K562 (cell line): ENCODE results near the gene MAP3K13. TPM values are rescaled to one million over a fixed set of nuclear protein-coding genes. Genes with fewer than 3 reads are reported as not detected.

Source experiments
- ATAC-seq: fragments of 200-7000 bp; cut with Tn5 transposase; 3 replicates; pipeline ENCODE4 v1.9.1; 2020; ENCODE audit warnings: moderate library complexity
- BruUV-seq: library from RNA; stranded (reverse); fragments of 400-500 nt; replicated peaks from 2 replicates; lab custom pipeline; 2021; lab: Mats Ljungman, UMichigan
- CTCF ChIA-PET: fragments of 300-600 bp; formaldehyde crosslinking; extraction: SDS; loops from one replicate; lab custom pipeline; 2021; ENCODE audit warnings: low intra/inter-chr PET ratio; lab: Yijun Ruan, JAX
- POLR2A ChIA-PET: fragments of 300-600, 350-650 bp; sonication (Branson Sonifier 250); formaldehyde crosslinking; extraction: SDS; loops from one replicate; lab custom pipeline; 2021; ENCODE audit warnings: antibody characterized with exemption, inconsistent platforms; lab: Yijun Ruan, JAX
- DNase-seq, 4 experiments: peaks; one replicate each; pipeline versions ENCODE4 v3.0.0 to v3.0.0-alpha.2; 2011 to 2018; ENCODE audit warnings: low spot score in 3 of 4, mixed read lengths in 3 of 4; ENCODE audit errors: extremely low read depth in 1 of 4
- FAIRE-seq: peaks from 2 replicates; lab custom pipeline; 2011; peaks lifted over from hg19 to GRCh38; lab: Jason Lieb, UNC
- H2AFZ ChIP-seq: 2 replicates; pipeline ENCODE4 v1.6.0; 2011; ENCODE audit warnings: low read depth, low read length, control low read depth, inconsistent platforms
- H3K27ac ChIP-seq: fragments of 200-600 bp; 3 replicates; pipeline ENCODE4 v1.8.0; 2011; ENCODE audit warnings: low read depth, mild to moderate bottlenecking, control low read depth, inconsistent platforms, low read length, moderate library complexity, mixed read lengths; ENCODE audit errors: extremely low read depth
- H3K27me3 ChIP-seq, 2 experiments: fragments of 300-600 bp in 1 of 2; 2 replicates in 1 of 2; 3 replicates in 1 of 2; pipeline versions ENCODE4 v1.6.0 to v1.8.0; 2011; ENCODE audit warnings: inconsistent platforms in 2 of 2, low read length in 2 of 2, mild to moderate bottlenecking in 1 of 2, mixed read lengths in 1 of 2, moderate library complexity in 1 of 2; ENCODE audit not compliant: control insufficient read depth in 2 of 2, insufficient read depth in 2 of 2
- H3K36me3 ChIP-seq: fragments of 300-600 bp; 3 replicates; pipeline ENCODE4 v1.8.0; 2011; ENCODE audit warnings: mild to moderate bottlenecking, low read length, inconsistent platforms; ENCODE audit not compliant: control insufficient read depth, insufficient read depth
- H3K4me1 ChIP-seq, 2 experiments: fragments of 200-600 bp in 1 of 2; replicated peaks in 1 of 2; 2 replicates in 1 of 2; 3 replicates in 1 of 2; pipeline versions ENCODE4 v1.5.1 to v1.8.0; 2011; ENCODE audit warnings: inconsistent platforms in 2 of 2, low read length in 2 of 2, mild to moderate bottlenecking in 1 of 2, mixed read lengths in 1 of 2, moderate library complexity in 1 of 2; ENCODE audit not compliant: control insufficient read depth in 2 of 2, insufficient read depth in 2 of 2
- H3K4me2 ChIP-seq: 2 replicates; pipeline ENCODE4 v1.6.1; 2011; ENCODE audit warnings: low read length, control low read depth, inconsistent platforms, mixed read lengths; ENCODE audit not compliant: insufficient read depth
- H3K4me3 ChIP-seq: fragments of 200-600 bp; sonication (generic), shearing (Covaris generic); 2 replicates; pipeline ENCODE4 v1.5.1; 2016; ENCODE audit warnings: control low read depth, inconsistent platforms
- H3K79me2 ChIP-seq: fragments of 200-600 bp; 3 replicates; pipeline ENCODE4 v1.8.0; 2011; ENCODE audit warnings: low read length, inconsistent platforms; ENCODE audit not compliant: control insufficient read depth, insufficient read depth
- H3K9ac ChIP-seq, 2 experiments: 2 replicates each; pipeline versions ENCODE4 v1.6.0 to v1.6.1; 2011; ENCODE audit warnings: low read depth in 2 of 2, low read length in 2 of 2, control low read depth in 1 of 2, inconsistent platforms in 1 of 2, mild to moderate bottlenecking in 1 of 2, mixed read lengths in 1 of 2; ENCODE audit not compliant: insufficient read depth in 1 of 2
- H3K9me1 ChIP-seq: one replicate; pipeline ENCODE4 v1.6.0; 2011; ENCODE audit warnings: inconsistent platforms, mild to moderate bottlenecking, low read length, moderate library complexity; ENCODE audit not compliant: control insufficient read depth, insufficient read depth
- H3K9me3 ChIP-seq: replicated peaks from 2 replicates; pipeline ENCODE4 v1.5.1; 2011; ENCODE audit warnings: low read depth, low read length, inconsistent platforms; ENCODE audit not compliant: control insufficient read depth, insufficient read depth
- H4K20me1 ChIP-seq: replicated peaks from 2 replicates; pipeline ENCODE4 v1.6.1; 2011; ENCODE audit warnings: low read length, inconsistent platforms, mixed read lengths; ENCODE audit not compliant: control insufficient read depth, insufficient read depth
- ELF2 ChIP-seq: fragments of 250-450 bp; sonication (Bioruptor Pico); IDR thresholded peaks from 2 replicates; pipeline ENCODE4 v1.5.0; 2021; ENCODE audit warnings: mild to moderate bottlenecking
- MLX ChIP-seq, 2 experiments: fragments of 450-650 bp in 1 of 2; sonication (generic) in 1 of 2; formaldehyde crosslinking; conservative IDR thresholded peaks; 2 replicates each; pipeline versions ENCODE4 v1.4.0 to v1.8.1; 2020 to 2022; ENCODE audit warnings: mild to moderate bottlenecking in 1 of 2, missing genetic modification reagents in 1 of 2
- NCOR1 ChIP-seq: fragments of 450-650 bp; IDR thresholded peaks from 2 replicates; pipeline ENCODE4 v1.6.1; 2016; ENCODE audit warnings: mild to moderate bottlenecking, moderate library complexity
- PTBP1 ChIP-seq: fragments of 200-400 bp; formaldehyde crosslinking; IDR thresholded peaks from 2 replicates; pipeline ENCODE4 v1.6.1; 2017; ENCODE audit warnings: low read depth, low read length
- TAF15 ChIP-seq: fragments of 200-400 bp; formaldehyde crosslinking; IDR thresholded peaks from 2 replicates; pipeline ENCODE4 v1.6.1; 2017; ENCODE audit warnings: mild to moderate bottlenecking, low read depth, low read length, moderate library complexity
- U2AF2 ChIP-seq: fragments of 200-400 bp; formaldehyde crosslinking; optimal IDR thresholded peaks from 2 replicates; pipeline ENCODE3; 2017; ENCODE audit warnings: low read depth, mild to moderate bottlenecking, low read length
- ZFP91 ChIP-seq: sonication (generic); formaldehyde crosslinking; IDR thresholded peaks from 2 replicates; pipeline ENCODE4 v1.8.0; 2022; ENCODE audit warnings: mild to moderate bottlenecking, missing genetic modification reagents
- ZNF121 ChIP-seq: sonication (generic); formaldehyde crosslinking; conservative IDR thresholded peaks from 2 replicates; pipeline ENCODE4 v1.8.0; 2022; ENCODE audit warnings: missing genetic modification reagents
- ZNF407 ChIP-seq: fragments of 450-650 bp; IDR thresholded peaks from 2 replicates; pipeline ENCODE4 v1.6.1; 2016; ENCODE audit warnings: low read depth
- WGBS: fragments of 100-300 bp; shearing (Covaris generic); methylation state at CpG from one replicate; pipeline ENCODE4 v1.1.6; 2016; ENCODE audit warnings: low coverage, mixed read lengths; ENCODE audit not compliant: insufficient coverage; ENCODE audit errors: missing lambda C conversion rate; 5-methylcytosine and 5-hydroxymethylcytosine counted together
- in situ Hi-C: fragments of 300-500 bp; cut with MboI; formaldehyde crosslinking; loops from 4 replicates; pipeline ENCODE4 v1.15.0; 2018; ENCODE audit warnings: inconsistent platforms, mixed read lengths
- intact Hi-C: fragments of 100-400 bp; cut with micrococcal nuclease; formaldehyde crosslinking; loops from 2 replicates; pipeline ENCODE4 v1.14.2; 2022
- polyA plus RNA-seq, 8 experiments: library from polyadenylated mRNA; depleted of rRNA in 4 of 8; stranded (reverse) in 5 of 8; unstranded in 3 of 8; fragments of >200 nt; fragmentation: Nextera tagmentation in 2 of 8; fragmentation: Illumina TruSeq in 1 of 8; extraction: Ambion mirVana in 2 of 8; extraction: Trizol in 1 of 8; gene quantifications; 2 replicates each; pipeline versions ENCODE4 v1.2.1 to v1.2.3, GENCODE V29; 2011 to 2014; ENCODE audit warnings: inconsistent platforms in 1 of 8, missing spikeins in 1 of 8
- total RNA-seq, 7 experiments: library from RNA; depleted of rRNA in 6 of 7; stranded (reverse); fragments of >200 nt in 6 of 7; fragmentation: Illumina TruSeq in 2 of 7; extraction: Trizol in 2 of 7; gene quantifications; 2 replicates each; pipeline versions ENCODE4 v1.2.1 to v1.2.3, GENCODE V29; 2011 to 2021; ENCODE audit warnings: low replicate concordance in 1 of 7
- TF ChIP-seq, protein P1 (sequence below): fragments of 450-650 bp; IDR thresholded peaks from 2 replicates; pipeline ENCODE4 v1.6.1; 2016; ENCODE audit warnings: antibody characterized with exemption

The MAP3K13 gene
- total and polyA plus RNA-seq, 9 of the 15 experiments (the other 6 are each of a cell fraction or from before 2014, with no cell fraction given): 0.04 to 0.32 (median 0.15) TPM; not detected in 2

- WGBS: 42% methylated on average over 2 of the region's 2 CpGs
- ATAC-seq (no peak), DNase-seq (no peak), FAIRE-seq (no peak)
- H3K4me1 ChIP-seq: peaks cover 0 to 5% of the 10 kb centered on the region in 2 experiments; a peak in 1 of 5 replicates
- intact Hi-C loops: no loop called here
- no peak overlapping the region for H3K4me3 ChIP-seq
- no peak overlapping the region for H2AFZ ChIP-seq
- in situ Hi-C loops: no loop called here
- no peak overlapping the region for H3K9ac ChIP-seq
- ChIA-PET POLR2A (no interaction called here), CTCF (no interaction called here)
- H4K20me1 ChIP-seq: no peaks in the 10 kb centered on the region
- H3K79me2 ChIP-seq: no peaks in the 10 kb centered on the region
- no peaks in the 10 kb centered on the region for H3K27me3 ChIP-seq
- no peak overlapping the region for H3K27ac ChIP-seq
- H3K9me1 ChIP-seq: no peaks in the 10 kb centered on the region
- BruUV-seq: no TSS peak
- H3K36me3 ChIP-seq: no peaks in the 10 kb centered on the region
- H3K9me3 ChIP-seq: no peaks in the 10 kb centered on the region
- no peak overlapping the region for H3K4me2 ChIP-seq
- no peak for TF ChIP-seq ZFP91
- TF ChIP-seq ZNF121: no peak
- no peak for TF ChIP-seq U2AF2
- TF ChIP-seq TAF15: no peak
- no peak for TF ChIP-seq MLX (CRISPR knock-in tag; conservative IDR thresholded peaks at IDR 0.05)
- no peak for TF ChIP-seq NCOR1
- no peak for TF ChIP-seq PTBP1
- no peak for TF ChIP-seq ELF2
- TF ChIP-seq, protein P1, sequence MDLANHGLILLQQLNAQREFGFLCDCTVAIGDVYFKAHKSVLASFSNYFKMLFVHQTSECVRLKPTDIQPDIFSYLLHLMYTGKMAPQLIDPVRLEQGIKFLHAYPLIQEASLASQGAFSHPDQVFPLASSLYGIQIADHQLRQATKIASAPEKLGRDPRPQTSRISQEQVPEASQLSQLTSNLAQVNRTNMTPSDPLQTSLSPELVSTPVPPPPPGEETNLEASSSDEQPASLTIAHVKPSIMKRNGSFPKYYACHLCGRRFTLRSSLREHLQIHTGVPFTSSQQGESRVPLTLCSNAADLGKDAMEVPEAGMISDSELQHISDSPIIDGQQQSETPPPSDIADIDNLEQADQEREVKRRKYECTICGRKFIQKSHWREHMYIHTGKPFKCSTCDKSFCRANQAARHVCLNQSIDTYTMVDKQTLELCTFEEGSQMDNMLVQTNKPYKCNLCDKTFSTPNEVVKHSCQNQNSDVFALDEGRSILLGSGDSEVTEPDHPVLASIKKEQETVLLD: no peak
- TF ChIP-seq ZNF407: no peak
Observed at GRCh38 chr3:185526349-185526951, 163.5 kb downstream of the MAP3K13 start.
